ENCODE measurements around the gene GORASP2.

Gene GORASP2

GRCh38 chr2:170923799-170924198 is 5.3 kb upstream of the GORASP2 start:
- H3K4me3 ChIP-seq = no peak overlapping the region
- no peak for DNase-seq (ENCODE audit: low spot score)
- H3K27ac ChIP-seq = no peak overlapping the region
- no peak for TF ChIP-seq CTCF (IDR thresholded peaks at IDR 0.05)

GRCh38 chr2:170924969-170925368 is 4.1 kb upstream of the GORASP2 start:
- no peak overlapping the region for H3K27ac ChIP-seq
- H3K4me3 ChIP-seq = no peak overlapping the region
- no peak for DNase-seq (ENCODE audit: low spot score)
- TF ChIP-seq CTCF (IDR thresholded peaks at IDR 0.05) = no peak

GRCh38 chr2:170925923-170926322 is 3.1 kb upstream of the GORASP2 start:
- Histone ChIP-seq H3K4me3 (no peak overlapping the region), H3K27ac (no peak overlapping the region)
- no peak for TF ChIP-seq CTCF (IDR thresholded peaks at IDR 0.05)
- DNase-seq (ENCODE audit: low spot score) = no peak

GRCh38 chr2:170926743-170927297 is 2.2 kb upstream of the GORASP2 start:
- H3K27ac ChIP-seq = no peak overlapping the region
- no peak overlapping the region for H3K4me3 ChIP-seq
- TF ChIP-seq CTCF (IDR thresholded peaks at IDR 0.05) = no peak
- DNase-seq (ENCODE audit: low spot score) = no peak

- TF ChIP-seq CTCF (IDR thresholded peaks at IDR 0.05) = no peak
- peak overlapping the region; percentile 99 for H3K4me3 ChIP-seq
- H3K27ac ChIP-seq = peak overlapping the region in 1 of 2 donors; percentile 98
- DNase-seq (ENCODE audit: low spot score) = no peak
Observed at GRCh38 chr2:170928036-170928823, 823 bp upstream of the GORASP2 start.

- peak overlapping the region; percentile 91 to 98 for H3K27ac ChIP-seq
- peak overlapping the region; percentile 99 for H3K4me3 ChIP-seq
- no peak for TF ChIP-seq CTCF (IDR thresholded peaks at IDR 0.05)
- peak; percentile 77 for DNase-seq (ENCODE audit: low spot score)
Observed at GRCh38 chr2:170929686-170930050, 615 bp downstream of the GORASP2 start.

All from coronary artery (tissue), 2 donors.